Measurements from ENCODE around the gene FTH1. TPM values are rescaled to one million over a fixed set of nuclear protein-coding genes. Genes with fewer than 3 reads are reported as not detected.

Gene FTH1
- total RNA-seq, 1 experiment from 2014 or later = 2,484 TPM

DNA sequence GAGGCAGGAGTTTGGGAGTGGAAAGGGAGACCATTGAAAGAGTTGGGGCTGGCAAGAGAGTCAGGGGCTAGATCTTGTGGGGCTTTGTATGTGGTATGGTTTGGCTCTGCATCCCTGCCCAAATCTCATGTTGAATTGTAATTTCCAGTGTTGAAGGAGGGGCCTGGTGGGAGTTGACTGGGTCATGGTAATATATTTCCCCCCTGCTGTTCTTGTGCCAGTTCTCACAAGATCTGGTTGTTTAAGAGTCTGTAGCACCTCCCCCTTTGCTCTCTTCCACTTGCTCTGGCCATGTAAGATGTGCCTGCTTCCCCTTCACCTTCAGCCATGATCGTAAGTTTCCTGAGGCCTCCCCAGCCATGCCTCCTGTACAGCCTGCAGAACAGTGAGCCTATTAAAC, 39.9 kb downstream of the FTH1 start:
- ChIA-PET POLR2A (ENCODE audit: low non-redundant PET) (no interaction called here), CTCF (no interaction called here)
- no peaks in the 10 kb centered on the region for H3K36me3 ChIP-seq (ENCODE audit: insufficient read depth, low read length, poor library complexity, severe bottlenecking)
- intact Hi-C loops (cut with micrococcal nuclease; ENCODE audit: unreplicated experiment) = no loop called here
- peak; percentile 63 for DNase-seq (ENCODE audit: low spot score)
- no peaks in the 10 kb centered on the region for H3K9me3 ChIP-seq (ENCODE audit: low read depth, low read length, poor library complexity, severe bottlenecking)
- no peaks in the 10 kb centered on the region for H3K27me3 ChIP-seq (replicated peaks; ENCODE audit: insufficient read depth, low read depth, low read length, poor library complexity)
- H3K4me3 ChIP-seq (ENCODE audit: low read depth, low read length, poor library complexity, severe bottlenecking) = no peak overlapping the region
- BruUV-seq (replicated peaks) = no TSS peak
- H3K4me1 ChIP-seq (ENCODE audit: insufficient read depth, low read length, poor library complexity, severe bottlenecking) = peaks cover 26% of the 10 kb centered on the region
- H3K27ac ChIP-seq (ENCODE audit: low read depth, low read length, poor library complexity, severe bottlenecking) = no peak overlapping the region
- TF ChIP-seq, protein P1, sequence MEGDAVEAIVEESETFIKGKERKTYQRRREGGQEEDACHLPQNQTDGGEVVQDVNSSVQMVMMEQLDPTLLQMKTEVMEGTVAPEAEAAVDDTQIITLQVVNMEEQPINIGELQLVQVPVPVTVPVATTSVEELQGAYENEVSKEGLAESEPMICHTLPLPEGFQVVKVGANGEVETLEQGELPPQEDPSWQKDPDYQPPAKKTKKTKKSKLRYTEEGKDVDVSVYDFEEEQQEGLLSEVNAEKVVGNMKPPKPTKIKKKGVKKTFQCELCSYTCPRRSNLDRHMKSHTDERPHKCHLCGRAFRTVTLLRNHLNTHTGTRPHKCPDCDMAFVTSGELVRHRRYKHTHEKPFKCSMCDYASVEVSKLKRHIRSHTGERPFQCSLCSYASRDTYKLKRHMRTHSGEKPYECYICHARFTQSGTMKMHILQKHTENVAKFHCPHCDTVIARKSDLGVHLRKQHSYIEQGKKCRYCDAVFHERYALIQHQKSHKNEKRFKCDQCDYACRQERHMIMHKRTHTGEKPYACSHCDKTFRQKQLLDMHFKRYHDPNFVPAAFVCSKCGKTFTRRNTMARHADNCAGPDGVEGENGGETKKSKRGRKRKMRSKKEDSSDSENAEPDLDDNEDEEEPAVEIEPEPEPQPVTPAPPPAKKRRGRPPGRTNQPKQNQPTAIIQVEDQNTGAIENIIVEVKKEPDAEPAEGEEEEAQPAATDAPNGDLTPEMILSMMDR (conservative IDR thresholded peaks at IDR 0.05; ENCODE audit: low read depth, low read length) = no peak
- TF ChIP-seq EZH2 (IDR thresholded peaks at IDR 0.05; ENCODE audit: borderline replicate concordance, low read depth, low read length, poor library complexity, severe bottlenecking) = no peak

DNA sequence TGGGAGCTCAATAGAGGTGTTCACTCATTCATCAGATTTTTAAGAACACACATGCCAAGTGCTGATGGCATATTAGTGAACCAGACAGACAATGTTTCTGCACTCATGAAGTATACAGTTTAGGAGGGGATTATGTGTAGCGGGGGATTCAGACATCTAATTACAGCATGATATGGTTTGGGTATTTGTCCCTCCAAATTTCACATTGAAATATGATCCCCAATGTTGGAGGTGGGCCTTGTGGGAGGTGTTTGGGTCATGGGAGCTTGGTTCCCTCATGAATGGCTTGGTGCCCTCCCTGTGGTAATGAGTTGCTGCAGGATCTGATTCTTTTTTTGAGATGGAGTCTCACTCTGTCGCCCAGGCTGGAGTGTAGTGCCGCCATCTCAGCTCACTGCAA, 41.2 kb downstream of the FTH1 start:
- BruUV-seq (replicated peaks) = no TSS peak
- DNase-seq (ENCODE audit: low spot score) = no peak
- CTCF ChIA-PET = interaction anchor here (1.3 kb wide), 1 partner anchor 27 kb away, joined by 3 read pairs; no protein-coding TSS in a partner anchor
- TF ChIP-seq EZH2 (IDR thresholded peaks at IDR 0.05; ENCODE audit: borderline replicate concordance, low read depth, low read length, poor library complexity, severe bottlenecking) = no peak
- TF ChIP-seq, protein P1 (conservative IDR thresholded peaks at IDR 0.05; ENCODE audit: low read depth, low read length) = no peak
- intact Hi-C loops (cut with micrococcal nuclease; ENCODE audit: unreplicated experiment) = no loop called here
- H3K27me3 ChIP-seq (replicated peaks; ENCODE audit: insufficient read depth, low read depth, low read length, poor library complexity) = no peaks in the 10 kb centered on the region
- H3K4me3 ChIP-seq (ENCODE audit: low read depth, low read length, poor library complexity, severe bottlenecking) = no peak overlapping the region
- no peaks in the 10 kb centered on the region for H3K9me3 ChIP-seq (ENCODE audit: low read depth, low read length, poor library complexity, severe bottlenecking)
- POLR2A ChIA-PET (ENCODE audit: low non-redundant PET) = interaction anchor here (0.7 kb wide), 2 partner anchors 26 to 172 kb away, joined by 3 to 14 read pairs; no protein-coding TSS in a partner anchor
- no peak overlapping the region for H3K27ac ChIP-seq (ENCODE audit: low read depth, low read length, poor library complexity, severe bottlenecking)
- H3K4me1 ChIP-seq (ENCODE audit: insufficient read depth, low read length, poor library complexity, severe bottlenecking) = peaks cover 36% of the 10 kb centered on the region
- H3K36me3 ChIP-seq (ENCODE audit: insufficient read depth, low read length, poor library complexity, severe bottlenecking) = no peaks in the 10 kb centered on the region

DNA sequence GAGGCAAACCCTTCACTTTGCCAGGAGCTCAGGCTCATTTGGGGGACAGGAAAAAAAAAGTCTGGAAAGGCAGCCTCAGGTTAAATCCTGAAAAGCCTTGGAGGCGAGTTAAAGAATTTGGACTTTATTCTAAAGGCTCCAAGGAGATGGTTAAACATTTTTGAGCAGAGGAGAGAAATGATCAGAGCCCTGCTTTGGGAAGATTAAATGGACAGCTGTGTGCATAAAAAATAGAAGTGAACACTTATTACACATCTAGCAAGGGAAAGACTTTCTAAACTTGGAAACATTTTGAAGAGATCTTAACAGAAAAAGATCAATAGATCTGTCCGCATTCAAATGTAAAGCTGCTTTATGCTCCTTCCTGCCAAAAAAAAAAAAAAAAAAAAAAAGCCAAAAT, 41.7 kb downstream of the FTH1 start:
- CTCF ChIA-PET = interaction anchor here (0.6 to 1.3 kb wide), 3 partner anchors 22 to 1932 kb away, joined by 3 to 5 read pairs (median 3); no protein-coding TSS in a partner anchor
- POLR2A ChIA-PET (ENCODE audit: low non-redundant PET) = interaction anchor here (0.7 kb wide), 2 partner anchors 27 to 171 kb away, joined by 3 to 14 read pairs; no protein-coding TSS in a partner anchor

More for the DNA sequence above, 41.7 kb downstream of the FTH1 start:
- intact Hi-C loops (cut with micrococcal nuclease; ENCODE audit: unreplicated experiment) = no loop called here
- H3K4me3 ChIP-seq (ENCODE audit: low read depth, low read length, poor library complexity, severe bottlenecking) = no peak overlapping the region
- H3K4me1 ChIP-seq (ENCODE audit: insufficient read depth, low read length, poor library complexity, severe bottlenecking) = peaks cover 36% of the 10 kb centered on the region
- no peaks in the 10 kb centered on the region for H3K9me3 ChIP-seq (ENCODE audit: low read depth, low read length, poor library complexity, severe bottlenecking)
- H3K36me3 ChIP-seq (ENCODE audit: insufficient read depth, low read length, poor library complexity, severe bottlenecking) = no peaks in the 10 kb centered on the region
- no peak for TF ChIP-seq EZH2 (IDR thresholded peaks at IDR 0.05; ENCODE audit: borderline replicate concordance, low read depth, low read length, poor library complexity, severe bottlenecking)
- TF ChIP-seq, protein P1 (conservative IDR thresholded peaks at IDR 0.05; ENCODE audit: low read depth, low read length) = no peak
- no peak for DNase-seq (ENCODE audit: low spot score)
- H3K27me3 ChIP-seq (replicated peaks; ENCODE audit: insufficient read depth, low read depth, low read length, poor library complexity) = no peaks in the 10 kb centered on the region
- no peak overlapping the region for H3K27ac ChIP-seq (ENCODE audit: low read depth, low read length, poor library complexity, severe bottlenecking)
- no TSS peak for BruUV-seq (replicated peaks)
